ENCODE results near the gene RGPD4. TPM values are rescaled to one million over a fixed set of nuclear protein-coding genes. Genes with fewer than 3 reads are reported as not detected.

RGPD4 gene
- total RNA-seq, 1 donor from 2014 or later = not detected

- DNase-seq (ENCODE audit: low read depth in 2 of 2) = no peak
Measured at GRCh38 chr2:107927034-107927534, 100.4 kb downstream of the RGPD4 start.

- DNase-seq (ENCODE audit: low read depth in 2 of 2) = no peak
Measured at GRCh38 chr2:107931412-107931811, 104.7 kb downstream of the RGPD4 start.

- DNase-seq (ENCODE audit: low read depth in 2 of 2) = no peak
Measured at GRCh38 chr2:107932488-107932887, 105.8 kb downstream of the RGPD4 start.

GRCh38 chr2:107932979-107933378 is 106.3 kb downstream of the RGPD4 start:
- DNase-seq (ENCODE audit: low read depth in 2 of 2) = peak; percentile 1 to 4

- peak; percentile 3 to 30 for DNase-seq (ENCODE audit: low read depth in 2 of 2)
Measured at GRCh38 chr2:107936433-107937359, 110.0 kb downstream of the RGPD4 start.

Other genes starting within 250 kb of the RGPD4 start
- not detected in 2 replicates for gene SLC5A7, start 159.6 kb downstream of the RGPD4 start, total RNA-seq